Mucosa of stomach (tissue), 1 donor: ENCODE data around the gene RPUSD1.

Source experiments
- H3K27me3 ChIP-seq: one replicate; pipeline ENCODE4 v1.7.0; 2013; ENCODE audit warnings: mild to moderate bottlenecking, low read length; ENCODE audit not compliant: control insufficient read depth, insufficient read depth
- H3K36me3 ChIP-seq: one replicate; pipeline ENCODE4 v1.7.0; 2013; ENCODE audit warnings: low read length; ENCODE audit not compliant: control insufficient read depth, insufficient read depth
- H3K4me1 ChIP-seq: one replicate; pipeline ENCODE4 v1.7.0; 2013; ENCODE audit warnings: mild to moderate bottlenecking, low read length; ENCODE audit not compliant: control insufficient read depth, insufficient read depth
- H3K4me3 ChIP-seq: one replicate; pipeline ENCODE4 v1.7.0; 2013; ENCODE audit warnings: low read length
- H3K9ac ChIP-seq: one replicate; pipeline ENCODE4 v1.7.0; 2013; ENCODE audit warnings: mild to moderate bottlenecking, low read length, moderate library complexity
- H3K9me3 ChIP-seq: one replicate; pipeline ENCODE4 v1.7.0; 2013; ENCODE audit warnings: mild to moderate bottlenecking, low read length, moderate library complexity; ENCODE audit not compliant: control insufficient read depth
- donor health status: Pancreatic carcinoma.

The RPUSD1 gene

GRCh38 chr16:802461-802860 is 14.3 kb upstream of the RPUSD1 start:
- Histone ChIP-seq H3K9me3 (no peaks in the 10 kb centered on the region), H3K27me3 (peaks cover 63% of the 10 kb centered on the region), H3K4me3 (no peak overlapping the region), H3K36me3 (no peaks in the 10 kb centered on the region), H3K4me1 (no peaks in the 10 kb centered on the region), H3K9ac (no peak overlapping the region)

GRCh38 chr16:801584-802363 is 13.6 kb upstream of the RPUSD1 start:
- Histone ChIP-seq H3K27me3 (peaks cover 63% of the 10 kb centered on the region), H3K4me1 (no peaks in the 10 kb centered on the region), H3K36me3 (no peaks in the 10 kb centered on the region), H3K9me3 (no peaks in the 10 kb centered on the region), H3K9ac (no peak overlapping the region), H3K4me3 (no peak overlapping the region)

GRCh38 chr16:800834-801511 is 12.8 kb upstream of the RPUSD1 start:
- no peaks in the 10 kb centered on the region for H3K36me3 ChIP-seq
- no peaks in the 10 kb centered on the region for H3K4me1 ChIP-seq
- H3K9ac ChIP-seq = no peak overlapping the region
- no peak overlapping the region for H3K4me3 ChIP-seq
- H3K27me3 ChIP-seq = peaks cover 63% of the 10 kb centered on the region
- H3K9me3 ChIP-seq = no peaks in the 10 kb centered on the region

GRCh38 chr16:799948-800833 is 12.0 kb upstream of the RPUSD1 start, which contains the start of gene GNG13:
Gene GNG13, minus strand, starts transcription at chr16:800734. Its CDS starts 1,657 bp downstream, at chr16:799077.
- H3K9me3 ChIP-seq = no peaks in the 10 kb centered on the region
- H3K4me3 ChIP-seq = no peak within 1 kb of the TSS
- H3K27me3 ChIP-seq = peaks cover 59% of the 10 kb centered on the region

GRCh38 chr16:799111-799947 is 11.1 kb upstream of the RPUSD1 start:
- Histone ChIP-seq H3K9ac (no peak overlapping the region), H3K27me3 (peaks cover 53% of the 10 kb centered on the region), H3K9me3 (no peaks in the 10 kb centered on the region), H3K4me1 (no peaks in the 10 kb centered on the region), H3K4me3 (no peak overlapping the region), H3K36me3 (no peaks in the 10 kb centered on the region)

More at GRCh38 chr16:799948-800833, 12.0 kb upstream of the RPUSD1 start, which contains the start of gene GNG13:
- H3K4me1 ChIP-seq = no peaks in the 10 kb centered on the region
- H3K9ac ChIP-seq = no peak within 1 kb of the TSS
- H3K36me3 ChIP-seq = no peaks in the 10 kb centered on the region

GRCh38 chr16:798666-799065 is 10.5 kb upstream of the RPUSD1 start:
- no peak overlapping the region for H3K4me3 ChIP-seq
- no peaks in the 10 kb centered on the region for H3K4me1 ChIP-seq
- H3K9me3 ChIP-seq = no peaks in the 10 kb centered on the region
- H3K36me3 ChIP-seq = no peaks in the 10 kb centered on the region
- no peak overlapping the region for H3K9ac ChIP-seq
- peaks cover 50% of the 10 kb centered on the region for H3K27me3 ChIP-seq

GRCh38 chr16:797686-798085 is 9.5 kb upstream of the RPUSD1 start:
- H3K4me1 ChIP-seq = no peaks in the 10 kb centered on the region
- no peaks in the 10 kb centered on the region for H3K36me3 ChIP-seq
- no peak overlapping the region for H3K9ac ChIP-seq
- peaks cover 40% of the 10 kb centered on the region for H3K27me3 ChIP-seq
- H3K9me3 ChIP-seq = no peaks in the 10 kb centered on the region
- H3K4me3 ChIP-seq = no peak overlapping the region

- H3K4me1 ChIP-seq = no peaks in the 10 kb centered on the region
- H3K27me3 ChIP-seq = peaks cover 34% of the 10 kb centered on the region
- no peaks in the 10 kb centered on the region for H3K9me3 ChIP-seq
- H3K36me3 ChIP-seq = no peaks in the 10 kb centered on the region
- H3K4me3 ChIP-seq = no peak overlapping the region
- no peak overlapping the region for H3K9ac ChIP-seq
Measured at GRCh38 chr16:797120-797420, 8.9 kb upstream of the RPUSD1 start.

- no peaks in the 10 kb centered on the region for H3K36me3 ChIP-seq
Measured at GRCh38 chr16:796296-797119, 8.3 kb upstream of the RPUSD1 start.

GRCh38 chr16:795580-796229 is 7.5 kb upstream of the RPUSD1 start:
- Histone ChIP-seq H3K9ac (no peak overlapping the region), H3K27me3 (peaks cover 21% of the 10 kb centered on the region), H3K4me1 (no peaks in the 10 kb centered on the region), H3K9me3 (no peaks in the 10 kb centered on the region), H3K4me3 (no peak overlapping the region), H3K36me3 (no peaks in the 10 kb centered on the region)

More at GRCh38 chr16:796296-797119, 8.3 kb upstream of the RPUSD1 start:
- no peak overlapping the region for H3K9ac ChIP-seq
- no peaks in the 10 kb centered on the region for H3K4me1 ChIP-seq
- H3K27me3 ChIP-seq = peaks cover 29% of the 10 kb centered on the region
- H3K9me3 ChIP-seq = no peaks in the 10 kb centered on the region
- H3K4me3 ChIP-seq = no peak overlapping the region
